ENCODE results near the gene ADK. TPM values are rescaled to one million over a fixed set of nuclear protein-coding genes. Genes with fewer than 3 reads are reported as not detected.

ADK gene
- total RNA-seq, 4 donors from 2014 or later, result 42.3 to 46.3 (median 42.9) TPM

DNA sequence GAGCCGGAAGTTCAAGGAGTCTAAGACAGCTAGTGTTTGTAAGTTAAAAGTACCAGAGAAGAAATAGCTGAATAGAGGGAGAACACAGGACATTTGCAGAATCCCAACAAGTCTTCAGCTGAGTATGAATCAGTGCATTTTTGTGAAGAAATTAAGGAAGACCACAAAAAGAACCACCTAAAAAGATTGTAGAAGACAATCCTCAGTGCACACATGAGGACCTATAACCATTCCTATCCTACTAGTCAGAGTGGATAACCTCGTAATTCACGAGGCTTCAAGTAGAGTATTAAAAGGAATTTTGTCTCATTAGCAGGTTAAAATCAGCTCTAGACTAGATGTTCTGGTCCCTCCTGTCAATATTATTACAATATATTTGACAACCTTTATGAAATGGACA is 380.0 kb downstream of the ADK start:
- TF ChIP-seq CTCF (IDR thresholded peaks at IDR 0.05), result no peak
- no peak for TF ChIP-seq POLR2A (IDR thresholded peaks at IDR 0.05)
- 94 to 95% methylated on average over 3 of the region's 3 CpGs for WGBS, 2 donors
- no peak overlapping the region for H3K4me3 ChIP-seq (ENCODE audit: low read depth, poor library complexity, severe bottlenecking)
- intact Hi-C loops (cut with DNase I; ENCODE audit: low total_unique reads), result no loop called here
- no peak for DNase-seq (ENCODE audit: low spot score in 2 of 2)

- TF ChIP-seq POLR2A (IDR thresholded peaks at IDR 0.05), result no peak
- no peak for TF ChIP-seq CTCF (IDR thresholded peaks at IDR 0.05)
- WGBS, 2 donors, result 87 to 92% methylated on average over 2 of the region's 2 CpGs
- no peak for DNase-seq (ENCODE audit: low spot score in 2 of 2)
- no peak overlapping the region for H3K4me3 ChIP-seq (ENCODE audit: low read depth, poor library complexity, severe bottlenecking)
- intact Hi-C loops (cut with DNase I; ENCODE audit: low total_unique reads), result no loop called here
Measured at GRCh38 chr10:74539317-74539716, 388.3 kb downstream of the ADK start.

- intact Hi-C loops (cut with DNase I; ENCODE audit: low total_unique reads), result no loop called here
- TF ChIP-seq POLR2A (IDR thresholded peaks at IDR 0.05) (no peak), CTCF (IDR thresholded peaks at IDR 0.05) (no peak)
- WGBS, 2 donors, result 100% methylated on average over 1 of the region's 1 CpG
- DNase-seq (ENCODE audit: low spot score in 2 of 2), result no peak
- H3K4me3 ChIP-seq (ENCODE audit: low read depth, poor library complexity, severe bottlenecking), result no peak overlapping the region
Measured at GRCh38 chr10:74541375-74541774, 390.4 kb downstream of the ADK start.

DNA sequence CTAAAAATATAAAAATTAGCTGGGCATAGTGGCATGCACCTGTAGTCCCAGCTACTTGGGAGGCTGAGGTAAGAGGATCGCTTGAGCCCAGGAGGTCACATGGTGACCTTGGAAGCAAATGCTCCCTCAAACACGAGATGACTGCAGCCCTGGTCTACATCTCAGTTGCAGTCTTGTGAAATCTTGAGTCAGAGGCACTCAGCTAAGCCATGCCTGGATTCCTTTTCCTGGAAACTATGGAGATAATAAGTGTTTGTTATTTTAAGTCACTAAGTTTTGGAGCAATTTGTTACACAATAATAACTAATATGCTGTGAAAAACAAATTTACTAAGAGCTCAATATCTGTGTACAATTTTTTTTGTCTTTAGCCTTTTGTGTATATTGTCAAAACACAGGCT is 391.1 kb downstream of the ADK start:
- DNase-seq (ENCODE audit: low spot score in 2 of 2), result peak in 1 of 2 donors; percentile 26
- H3K4me3 ChIP-seq (ENCODE audit: low read depth, poor library complexity, severe bottlenecking), result no peak overlapping the region
- TF ChIP-seq POLR2A (IDR thresholded peaks at IDR 0.05), result no peak
- 49 to 85% methylated on average over 2 of the region's 2 CpGs for WGBS, 2 donors
- intact Hi-C loops (cut with DNase I; ENCODE audit: low total_unique reads), result no loop called here

- DNase-seq (ENCODE audit: low spot score in 2 of 2), result no peak
- WGBS, 2 donors, result 84 to 93% methylated on average over 1 of the region's 1 CpG
- H3K4me3 ChIP-seq (ENCODE audit: low read depth, poor library complexity, severe bottlenecking), result no peak overlapping the region
- TF ChIP-seq POLR2A (IDR thresholded peaks at IDR 0.05), result no peak
- TF ChIP-seq CTCF (IDR thresholded peaks at IDR 0.05), result no peak
- intact Hi-C loops (cut with DNase I; ENCODE audit: low total_unique reads), result no loop called here
Measured at GRCh38 chr10:74543276-74543675, 392.3 kb downstream of the ADK start.

DNA sequence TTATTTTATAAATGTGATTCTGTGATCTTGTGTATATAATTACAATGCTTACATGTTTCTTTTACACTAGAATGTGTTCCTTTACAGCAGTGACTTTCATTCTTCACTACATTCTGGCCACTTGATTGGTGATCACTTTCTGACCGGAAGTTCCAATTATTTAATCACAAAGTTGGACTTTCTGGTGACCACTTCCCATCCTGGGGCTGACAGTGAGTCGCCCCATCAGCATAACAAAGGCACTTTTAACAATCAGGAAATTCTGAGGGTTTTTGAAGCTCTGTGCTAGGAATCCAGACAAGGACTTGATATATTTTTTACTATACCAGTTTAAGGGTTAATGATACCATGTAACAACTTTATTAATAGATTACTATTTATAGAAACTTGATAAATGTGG is 393.1 kb downstream of the ADK start:
- 88 to 91% methylated on average over 2 of the region's 2 CpGs for WGBS, 2 donors
- DNase-seq (ENCODE audit: low spot score in 2 of 2), result no peak
- TF ChIP-seq CTCF (IDR thresholded peaks at IDR 0.05) (no peak), POLR2A (IDR thresholded peaks at IDR 0.05) (no peak)
- no peak overlapping the region for H3K4me3 ChIP-seq (ENCODE audit: low read depth, poor library complexity, severe bottlenecking)
- intact Hi-C loops (cut with DNase I; ENCODE audit: low total_unique reads), result no loop called here

Measured in lower leg skin (tissue), 4 donors.